Keratinocyte (primary cell): ENCODE data around the gene AOPEP.

Experiments
- EZH2 ChIP-seq: IDR thresholded peaks from one replicate; pipeline ENCODE4 v1.6.1; 2012; ENCODE audit warnings: inconsistent platforms, mild to moderate bottlenecking, low read length, moderate library complexity
- TF ChIP-seq, protein P1 (sequence below), 3 experiments: IDR thresholded peaks in 1 of 3; conservative IDR thresholded peaks in 1 of 3; optimal IDR thresholded peaks in 1 of 3; 2 replicates in 2 of 3; 3 replicates in 1 of 3; pipeline versions ENCODE3 to v1.5.1; 2011; ENCODE audit warnings: low read length in 3 of 3, mild to moderate bottlenecking in 3 of 3, moderate library complexity in 2 of 3, control low read depth in 1 of 3, inconsistent platforms in 1 of 3; ENCODE audit not compliant: insufficient read depth in 2 of 3; ENCODE audit errors: extremely low read depth in 1 of 3

DNA sequence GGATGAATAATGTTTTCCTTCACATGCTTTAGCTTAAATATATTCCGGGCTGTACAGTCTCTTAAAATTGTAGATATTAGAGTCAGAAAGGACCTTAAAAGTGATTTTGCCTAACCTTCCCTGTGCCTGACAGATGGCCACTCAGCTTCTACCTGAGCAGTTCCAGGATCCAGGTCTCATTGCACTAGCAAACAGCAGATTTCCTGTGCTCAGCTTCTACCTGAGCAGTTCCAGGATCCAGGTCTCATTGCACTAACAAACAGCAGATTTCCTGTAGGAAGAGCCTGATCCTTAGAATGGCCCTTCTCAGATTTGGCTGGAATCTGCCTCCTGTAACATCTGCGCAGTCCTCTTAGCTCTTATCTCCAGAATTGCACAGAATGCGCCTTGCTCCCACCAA lies 219.8 kb downstream of the AOPEP start:
- TF ChIP-seq, protein P1, sequence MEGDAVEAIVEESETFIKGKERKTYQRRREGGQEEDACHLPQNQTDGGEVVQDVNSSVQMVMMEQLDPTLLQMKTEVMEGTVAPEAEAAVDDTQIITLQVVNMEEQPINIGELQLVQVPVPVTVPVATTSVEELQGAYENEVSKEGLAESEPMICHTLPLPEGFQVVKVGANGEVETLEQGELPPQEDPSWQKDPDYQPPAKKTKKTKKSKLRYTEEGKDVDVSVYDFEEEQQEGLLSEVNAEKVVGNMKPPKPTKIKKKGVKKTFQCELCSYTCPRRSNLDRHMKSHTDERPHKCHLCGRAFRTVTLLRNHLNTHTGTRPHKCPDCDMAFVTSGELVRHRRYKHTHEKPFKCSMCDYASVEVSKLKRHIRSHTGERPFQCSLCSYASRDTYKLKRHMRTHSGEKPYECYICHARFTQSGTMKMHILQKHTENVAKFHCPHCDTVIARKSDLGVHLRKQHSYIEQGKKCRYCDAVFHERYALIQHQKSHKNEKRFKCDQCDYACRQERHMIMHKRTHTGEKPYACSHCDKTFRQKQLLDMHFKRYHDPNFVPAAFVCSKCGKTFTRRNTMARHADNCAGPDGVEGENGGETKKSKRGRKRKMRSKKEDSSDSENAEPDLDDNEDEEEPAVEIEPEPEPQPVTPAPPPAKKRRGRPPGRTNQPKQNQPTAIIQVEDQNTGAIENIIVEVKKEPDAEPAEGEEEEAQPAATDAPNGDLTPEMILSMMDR (optimal IDR thresholded peaks at IDR 0.05 in 1 of 3, IDR thresholded peaks at IDR 0.05 in 1 of 3, conservative IDR thresholded peaks at IDR 0.05 in 1 of 3; ENCODE audit: extremely low read depth in 1 of 3, insufficient read depth in 2 of 3, low read length in 3 of 3), result no peak
- TF ChIP-seq EZH2, result no peak
